GM13977 (cell line): ENCODE results near the gene SMIM7.
"Not testable (repeated sequence)": the region's sequence is repeated elsewhere in the genome, so short reads cannot be mapped to it uniquely, and the experiment has no call there.

Source experiments
- DNase-seq: peaks from one replicate; pipeline ENCODE4 v3.0.0; 2012; ENCODE audit warnings: low spot score
- in situ Hi-C: fragments of 300-500 bp; cut with MboI; formaldehyde crosslinking; loops from one replicate; pipeline ENCODE4 v1.12.0; 2022; ENCODE audit warnings: low sequenced_read_pairs, low pct_unique_long_range_greater_than_20kb, mixed read lengths, inconsistent platforms; ENCODE audit not compliant: unreplicated experiment
- TF ChIP-seq, protein P1 (sequence below): IDR thresholded peaks from 2 replicates; pipeline ENCODE4 v1.5.1; 2012; ENCODE audit warnings: mild to moderate bottlenecking, control low read depth; ENCODE audit not compliant: insufficient read depth; ENCODE audit errors: extremely low read depth, missing control alignments

Gene SMIM7

DNA sequence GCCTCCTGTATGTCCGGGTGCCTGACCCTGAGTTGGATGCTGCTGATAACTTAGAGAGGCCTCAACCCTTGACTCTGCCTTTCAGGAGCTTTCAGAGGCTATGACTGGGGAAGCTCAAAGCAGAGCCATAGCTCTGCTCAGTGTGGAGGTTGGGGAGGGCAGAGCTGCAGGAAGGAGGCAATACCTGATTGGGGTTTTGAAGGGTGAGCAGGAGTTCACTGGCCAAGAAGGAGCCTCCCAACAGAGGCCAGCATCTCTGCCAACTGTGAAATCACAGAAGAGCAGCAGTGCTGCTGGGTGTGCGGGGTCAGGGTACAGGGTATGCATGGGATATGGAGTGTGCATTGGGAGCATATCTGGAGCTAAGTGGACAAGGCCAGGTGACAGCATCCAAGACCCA is 22.6 kb upstream of the SMIM7 start:
- in situ Hi-C loops = no loop called here
- TF ChIP-seq, protein P1, sequence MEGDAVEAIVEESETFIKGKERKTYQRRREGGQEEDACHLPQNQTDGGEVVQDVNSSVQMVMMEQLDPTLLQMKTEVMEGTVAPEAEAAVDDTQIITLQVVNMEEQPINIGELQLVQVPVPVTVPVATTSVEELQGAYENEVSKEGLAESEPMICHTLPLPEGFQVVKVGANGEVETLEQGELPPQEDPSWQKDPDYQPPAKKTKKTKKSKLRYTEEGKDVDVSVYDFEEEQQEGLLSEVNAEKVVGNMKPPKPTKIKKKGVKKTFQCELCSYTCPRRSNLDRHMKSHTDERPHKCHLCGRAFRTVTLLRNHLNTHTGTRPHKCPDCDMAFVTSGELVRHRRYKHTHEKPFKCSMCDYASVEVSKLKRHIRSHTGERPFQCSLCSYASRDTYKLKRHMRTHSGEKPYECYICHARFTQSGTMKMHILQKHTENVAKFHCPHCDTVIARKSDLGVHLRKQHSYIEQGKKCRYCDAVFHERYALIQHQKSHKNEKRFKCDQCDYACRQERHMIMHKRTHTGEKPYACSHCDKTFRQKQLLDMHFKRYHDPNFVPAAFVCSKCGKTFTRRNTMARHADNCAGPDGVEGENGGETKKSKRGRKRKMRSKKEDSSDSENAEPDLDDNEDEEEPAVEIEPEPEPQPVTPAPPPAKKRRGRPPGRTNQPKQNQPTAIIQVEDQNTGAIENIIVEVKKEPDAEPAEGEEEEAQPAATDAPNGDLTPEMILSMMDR = no peak
- no peak for DNase-seq

DNA sequence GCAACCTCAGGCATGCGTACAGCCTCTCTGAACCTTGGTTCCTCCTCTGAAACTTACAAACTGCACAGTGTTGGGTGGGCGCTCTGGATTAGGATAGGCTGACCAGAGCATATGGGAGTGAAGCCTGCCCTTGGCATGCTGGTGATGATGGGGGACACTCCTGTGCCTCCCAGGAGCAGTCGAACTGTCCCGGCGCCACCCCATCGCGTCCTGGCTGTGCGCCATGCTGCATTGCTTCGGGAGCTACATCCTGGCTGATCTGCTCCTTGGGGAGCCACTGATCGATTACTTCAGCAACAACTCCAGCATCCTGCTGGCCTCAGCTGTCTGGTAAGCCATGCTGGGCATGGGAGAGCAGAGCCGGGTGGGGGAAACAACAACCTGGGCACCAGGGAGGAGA is 19.9 kb upstream of the SMIM7 start:
- TF ChIP-seq, protein P1 = no peak
- in situ Hi-C loops = no loop called here
- DNase-seq = no peak

DNA sequence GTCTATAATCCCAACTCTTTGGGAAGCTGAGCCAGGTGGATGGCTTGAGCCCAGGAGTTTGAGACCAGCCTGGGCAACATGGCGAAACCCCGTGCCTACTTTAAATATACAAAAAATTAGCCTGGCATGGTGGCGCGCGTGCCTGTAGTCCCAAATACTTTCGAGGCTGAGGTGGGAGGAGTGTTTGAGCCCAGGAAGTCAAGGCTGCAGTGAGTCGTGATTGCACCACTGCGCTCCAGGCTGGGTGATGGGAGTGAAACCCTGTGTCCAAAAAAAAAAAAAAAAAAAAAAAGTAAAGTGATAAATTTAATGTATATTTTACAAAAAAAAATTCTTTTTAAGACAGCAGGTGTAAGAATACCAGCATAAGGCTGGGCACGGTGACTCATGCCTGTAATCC is 18.6 kb upstream of the SMIM7 start:
- DNase-seq = no peak
- TF ChIP-seq, protein P1 = no peak
- in situ Hi-C loops = no loop called here

DNA sequence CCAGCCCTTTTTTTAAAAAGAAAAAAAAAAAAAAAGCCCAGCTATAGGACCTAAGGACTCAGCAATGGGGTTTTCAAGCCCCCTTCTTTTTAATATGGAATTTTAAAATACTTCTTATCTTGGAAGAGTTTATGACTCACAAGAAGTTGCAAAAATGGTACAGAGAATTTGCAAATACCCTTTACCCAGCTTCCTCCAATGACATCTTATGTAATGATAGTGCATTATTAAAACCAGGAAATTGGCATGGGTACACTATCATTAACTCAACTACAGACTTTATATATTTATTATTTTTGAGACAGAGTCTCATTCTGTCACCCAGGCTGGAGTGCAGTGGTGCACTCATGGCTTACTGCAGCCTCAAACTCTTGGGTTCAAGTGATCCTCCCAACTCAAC is 17.1 kb upstream of the SMIM7 start:
- DNase-seq = no peak
- in situ Hi-C loops = no loop called here

DNA sequence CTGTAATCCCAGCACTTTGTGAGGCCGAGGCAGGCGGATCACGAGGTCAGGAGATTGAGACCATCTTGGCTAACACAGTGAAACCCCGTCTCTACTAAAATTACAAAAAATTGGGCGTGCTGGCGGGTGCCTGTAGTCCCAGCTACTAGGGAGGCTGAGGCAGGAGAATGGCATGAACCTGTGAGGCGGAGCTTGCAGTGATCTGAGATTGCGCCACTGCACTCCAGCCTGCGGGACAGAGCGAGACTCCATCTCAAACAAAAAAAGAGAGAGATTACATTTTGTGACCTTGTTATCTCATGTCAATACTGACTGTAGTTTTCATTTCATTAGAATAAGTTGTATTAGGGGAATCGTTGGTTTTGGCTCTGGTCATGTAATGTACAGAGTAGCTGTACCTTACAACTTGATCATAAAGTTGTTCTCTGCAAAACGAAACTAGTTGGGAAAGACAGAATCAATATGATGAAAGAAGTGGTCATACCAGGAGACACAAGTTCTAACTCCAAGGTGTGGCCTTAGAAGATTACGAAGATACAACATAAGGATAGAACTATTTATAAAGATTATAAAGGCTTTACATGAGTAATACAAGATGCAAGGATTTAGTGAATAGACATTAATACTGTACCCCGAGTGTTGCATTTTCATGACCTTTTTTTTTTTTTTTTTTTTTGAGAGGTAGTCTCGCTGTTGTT is 16.3 kb upstream of the SMIM7 start:
- DNase-seq = peak; percentile 3
- in situ Hi-C loops = no loop called here
- TF ChIP-seq, protein P1 = no peak

More for the DNA sequence above, 17.1 kb upstream of the SMIM7 start:
- TF ChIP-seq, protein P1 = no peak

DNA sequence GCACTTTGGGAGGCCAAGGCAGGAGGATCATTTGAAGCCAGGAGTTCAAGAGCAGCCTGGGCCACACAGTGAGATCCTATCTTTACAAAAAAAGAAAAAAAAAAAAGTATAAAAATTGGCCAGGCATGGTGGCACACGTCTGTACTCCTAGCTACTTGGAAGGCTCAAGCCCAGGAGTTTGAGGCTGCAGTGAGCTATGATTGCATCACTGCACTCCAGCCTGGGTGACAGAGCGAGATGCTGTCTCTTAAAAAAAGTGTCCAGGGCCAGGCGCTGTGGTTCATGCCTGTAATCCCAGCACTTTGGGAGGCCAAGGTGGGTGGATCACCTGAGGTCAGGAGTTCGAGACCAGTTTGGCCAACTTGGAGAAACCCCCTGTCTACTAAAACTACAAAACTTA is 13.9 kb upstream of the SMIM7 start:
- DNase-seq, in situ Hi-C loops: not testable (repeated sequence)

DNA sequence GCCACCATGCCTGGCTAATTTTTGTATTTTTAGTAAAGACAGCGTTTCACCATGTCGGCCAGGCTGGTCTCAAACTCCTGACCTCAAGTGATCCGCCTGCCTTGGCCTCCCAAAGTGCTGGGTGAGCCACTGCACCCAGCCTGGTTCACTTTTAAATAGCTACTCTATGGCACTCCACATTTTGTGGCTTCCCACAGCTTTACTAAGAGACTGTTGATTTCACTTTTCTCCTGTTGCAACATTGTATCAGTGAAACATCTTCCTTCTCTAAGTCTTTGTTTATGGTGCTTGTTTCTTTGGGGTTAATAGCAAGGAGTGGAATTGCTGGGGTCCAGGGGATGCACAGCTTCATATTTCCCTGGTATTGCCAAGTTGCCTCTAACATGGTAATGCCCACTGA is 13.3 kb upstream of the SMIM7 start:
- in situ Hi-C loops = no loop called here
- no peak for DNase-seq
- TF ChIP-seq, protein P1 = no peak
